Keratinocyte (primary cell): ENCODE results near the gene INVS.

ENCODE experiments used
- EZH2 ChIP-seq: IDR thresholded peaks from one replicate; pipeline ENCODE4 v1.6.1; 2012; ENCODE audit warnings: inconsistent platforms, mild to moderate bottlenecking, low read length, moderate library complexity
- TF ChIP-seq, protein P1 (sequence below), 3 experiments: IDR thresholded peaks in 1 of 3; conservative IDR thresholded peaks in 1 of 3; optimal IDR thresholded peaks in 1 of 3; 2 replicates in 2 of 3; 3 replicates in 1 of 3; pipeline versions ENCODE3 to v1.5.1; 2011; ENCODE audit warnings: low read length in 3 of 3, mild to moderate bottlenecking in 3 of 3, moderate library complexity in 2 of 3, control low read depth in 1 of 3, inconsistent platforms in 1 of 3; ENCODE audit not compliant: insufficient read depth in 2 of 3; ENCODE audit errors: extremely low read depth in 1 of 3

DNA sequence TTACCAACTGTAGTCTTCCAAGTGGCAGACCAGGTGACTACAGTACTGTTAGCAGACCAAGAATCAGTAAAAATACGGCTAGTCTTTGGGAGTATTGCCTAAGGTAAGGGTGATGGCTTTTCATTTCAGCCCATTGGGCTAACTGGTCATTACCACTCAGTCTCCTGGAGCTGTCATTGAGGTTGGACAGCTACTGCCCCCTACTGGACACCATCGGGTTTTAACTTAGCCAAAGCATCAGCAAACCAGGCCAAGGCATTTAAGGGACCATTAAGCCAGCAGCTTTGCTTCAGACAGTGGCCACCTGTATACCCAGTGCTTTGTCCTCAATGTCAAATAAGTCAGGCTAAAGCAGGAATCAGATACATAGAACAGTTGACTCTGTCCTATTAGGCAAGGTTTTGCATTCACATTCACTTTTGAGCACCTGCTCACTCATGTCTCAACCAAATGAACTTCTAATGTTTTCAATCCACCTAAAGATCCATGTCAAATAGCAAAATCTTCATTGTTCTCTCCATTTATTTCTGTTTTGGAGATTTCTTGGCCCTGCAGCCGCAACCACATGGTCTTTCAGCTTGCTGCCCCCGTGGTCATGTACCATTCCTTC is 117.2 kb downstream of the INVS start:
- TF ChIP-seq, protein P1, sequence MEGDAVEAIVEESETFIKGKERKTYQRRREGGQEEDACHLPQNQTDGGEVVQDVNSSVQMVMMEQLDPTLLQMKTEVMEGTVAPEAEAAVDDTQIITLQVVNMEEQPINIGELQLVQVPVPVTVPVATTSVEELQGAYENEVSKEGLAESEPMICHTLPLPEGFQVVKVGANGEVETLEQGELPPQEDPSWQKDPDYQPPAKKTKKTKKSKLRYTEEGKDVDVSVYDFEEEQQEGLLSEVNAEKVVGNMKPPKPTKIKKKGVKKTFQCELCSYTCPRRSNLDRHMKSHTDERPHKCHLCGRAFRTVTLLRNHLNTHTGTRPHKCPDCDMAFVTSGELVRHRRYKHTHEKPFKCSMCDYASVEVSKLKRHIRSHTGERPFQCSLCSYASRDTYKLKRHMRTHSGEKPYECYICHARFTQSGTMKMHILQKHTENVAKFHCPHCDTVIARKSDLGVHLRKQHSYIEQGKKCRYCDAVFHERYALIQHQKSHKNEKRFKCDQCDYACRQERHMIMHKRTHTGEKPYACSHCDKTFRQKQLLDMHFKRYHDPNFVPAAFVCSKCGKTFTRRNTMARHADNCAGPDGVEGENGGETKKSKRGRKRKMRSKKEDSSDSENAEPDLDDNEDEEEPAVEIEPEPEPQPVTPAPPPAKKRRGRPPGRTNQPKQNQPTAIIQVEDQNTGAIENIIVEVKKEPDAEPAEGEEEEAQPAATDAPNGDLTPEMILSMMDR (optimal IDR thresholded peaks at IDR 0.05 in 1 of 3, IDR thresholded peaks at IDR 0.05 in 1 of 3, conservative IDR thresholded peaks at IDR 0.05 in 1 of 3; ENCODE audit: extremely low read depth in 1 of 3, insufficient read depth in 2 of 3, low read length in 3 of 3), result peak; percentile 72 to 82 (median 76)
- TF ChIP-seq EZH2, result no peak
